HG02798 (cell line): ENCODE data around the gene PRSS35.
"Not testable (repeated sequence)": the region's sequence is repeated elsewhere in the genome, so short reads cannot be mapped to it uniquely, and the experiment has no call there.

ENCODE experiments used
- ATAC-seq: cut with Tn5 transposase; IDR thresholded peaks from one replicate; pipeline ENCODE4 v1.9.1; 2021; ENCODE audit warnings: mild to moderate bottlenecking; ENCODE audit not compliant: unreplicated experiment, poor library complexity

PRSS35 gene

GRCh38 chr6:83511901-83512681 is at the start of gene PRSS35:
Gene PRSS35, plus strand, starts transcription at chr6:83512534. Its CDS starts 10,908 bp downstream, at chr6:83523442.
- ATAC-seq = peak; percentile 51

- ATAC-seq = no peak
Measured at GRCh38 chr6:83463886-83464285, 48.4 kb upstream of the PRSS35 start.

GRCh38 chr6:83464381-83465140 is 47.8 kb upstream of the PRSS35 start:
- no peak for ATAC-seq

GRCh38 chr6:83466328-83466727 is 46.0 kb upstream of the PRSS35 start:
- ATAC-seq = no peak

GRCh38 chr6:83467620-83468036 is 44.7 kb upstream of the PRSS35 start:
- no peak for ATAC-seq

- no peak for ATAC-seq
Measured at GRCh38 chr6:83470001-83470400, 42.3 kb upstream of the PRSS35 start.

GRCh38 chr6:83470587-83470986 is 41.7 kb upstream of the PRSS35 start:
- no peak for ATAC-seq

- no peak for ATAC-seq
Measured at GRCh38 chr6:83472767-83473166, 39.6 kb upstream of the PRSS35 start.

GRCh38 chr6:83474309-83474708 is 38.0 kb upstream of the PRSS35 start:
- no peak for ATAC-seq

- ATAC-seq = no peak
Measured at GRCh38 chr6:83476971-83477370, 35.4 kb upstream of the PRSS35 start.

- ATAC-seq = no peak
Measured at GRCh38 chr6:83479389-83479788, 32.9 kb upstream of the PRSS35 start.

GRCh38 chr6:83480470-83480869 is 31.9 kb upstream of the PRSS35 start:
- ATAC-seq = no peak

- ATAC-seq = not testable (repeated sequence)
Measured at GRCh38 chr6:83481938-83482337, 30.4 kb upstream of the PRSS35 start.

GRCh38 chr6:83488448-83488847 is 23.9 kb upstream of the PRSS35 start:
- ATAC-seq = no peak

GRCh38 chr6:83488861-83489260 is 23.5 kb upstream of the PRSS35 start:
- ATAC-seq = no peak

GRCh38 chr6:83490217-83490807 is 22.0 kb upstream of the PRSS35 start:
- no peak for ATAC-seq

GRCh38 chr6:83505356-83505755 is 7.0 kb upstream of the PRSS35 start:
- ATAC-seq = no peak

GRCh38 chr6:83509441-83509840 is 2.9 kb upstream of the PRSS35 start:
- ATAC-seq = no peak

GRCh38 chr6:83510791-83511190 is 1.5 kb upstream of the PRSS35 start:
- no peak for ATAC-seq

GRCh38 chr6:83511266-83511665 is 1.1 kb upstream of the PRSS35 start:
- no peak for ATAC-seq

- peak; percentile 3 for ATAC-seq
Measured at GRCh38 chr6:83514466-83514865, 2.1 kb downstream of the PRSS35 start.
